Endothelial cell of umbilical vein (primary cell): ENCODE measurements around the gene SIRT5. TPM values are rescaled to one million over a fixed set of nuclear protein-coding genes. Genes with fewer than 3 reads are reported as not detected.
A peak's percentile ranks its signal among the peaks of the same experiment; 100 is the strongest.

ENCODE experiments used
- BruUV-seq: library from RNA; stranded (reverse); fragments of 400-500 nt; replicated peaks from 2 replicates; lab custom pipeline; 2021; lab: Mats Ljungman, UMichigan
- CTCF ChIA-PET: fragments of 300-600, 350-600 bp; sonication (Branson Sonifier 250); formaldehyde crosslinking; loops from one replicate; lab custom pipeline; 2021; ENCODE audit warnings: antibody characterized with exemption, inconsistent platforms; lab: Charles Lee
- POLR2A ChIA-PET: fragments of 300-600, 350-600 bp; sonication (Branson Sonifier 250); formaldehyde crosslinking; loops from one replicate; lab custom pipeline; 2021; ENCODE audit warnings: antibody characterized with exemption, inconsistent platforms; lab: Charles Lee
- DNase-seq: peaks from one replicate; pipeline ENCODE4 v3.0.0-alpha.2; 2011; ENCODE audit warnings: low read depth, low spot score
- FAIRE-seq: peaks from 2 replicates; lab custom pipeline; 2011; peaks lifted over from hg19 to GRCh38; lab: Jason Lieb, UNC
- H2AFZ ChIP-seq: 2 replicates; pipeline ENCODE4 v1.6.0; 2012; ENCODE audit warnings: low read depth, low read length, control low read depth, inconsistent platforms
- H3K27ac ChIP-seq: 2 replicates; pipeline ENCODE4 v1.5.1; 2011; ENCODE audit warnings: low read depth, mild to moderate bottlenecking, control low read depth, low read length, moderate library complexity; ENCODE audit not compliant: insufficient read depth
- H3K27me3 ChIP-seq, 2 experiments: 2 replicates each; pipeline versions ENCODE4 v1.6.0 to v1.6.1; 2011; ENCODE audit warnings: low read length in 2 of 2, mixed read lengths in 1 of 2; ENCODE audit not compliant: control insufficient read depth in 2 of 2, insufficient read depth in 2 of 2
- H3K36me3 ChIP-seq, 2 experiments: 2 replicates in 1 of 2; 3 replicates in 1 of 2; pipeline ENCODE4 v1.5.1; 2011; ENCODE audit warnings: low read length in 2 of 2, mild to moderate bottlenecking in 1 of 2, moderate library complexity in 1 of 2; ENCODE audit not compliant: control insufficient read depth in 2 of 2, insufficient read depth in 2 of 2; ENCODE audit errors: extremely low read depth in 1 of 2
- H3K4me1 ChIP-seq: 3 replicates; pipeline ENCODE4 v1.5.1; 2011; ENCODE audit warnings: mild to moderate bottlenecking, low read length; ENCODE audit not compliant: control insufficient read depth, insufficient read depth; ENCODE audit errors: extremely low read depth
- H3K4me2 ChIP-seq: 2 replicates; pipeline ENCODE4 v1.6.1; 2011; ENCODE audit warnings: low read length, control low read depth, mixed read lengths; ENCODE audit not compliant: insufficient read depth
- H3K4me3 ChIP-seq, 3 experiments: fragments of 200-600 bp in 1 of 3; sonication (generic), shearing (Covaris generic) in 1 of 3; replicated peaks in 1 of 3; 2 replicates each; pipeline ENCODE4 v1.5.1; 2011 to 2016; ENCODE audit warnings: control low read depth in 3 of 3, low read length in 3 of 3, mild to moderate bottlenecking in 2 of 3, inconsistent platforms in 1 of 3, low read depth in 1 of 3, moderate library complexity in 1 of 3; ENCODE audit not compliant: insufficient read depth in 1 of 3
- H3K79me2 ChIP-seq: 2 replicates; pipeline ENCODE4 v1.6.0; 2012; ENCODE audit warnings: low read length, inconsistent platforms; ENCODE audit not compliant: control insufficient read depth, insufficient read depth
- H3K9ac ChIP-seq: replicated peaks from 2 replicates; pipeline ENCODE3; 2011; ENCODE audit warnings: low read length, control low read depth; ENCODE audit not compliant: insufficient read depth; ENCODE audit errors: extremely low read depth
- H3K9me1 ChIP-seq: replicated peaks from 3 replicates; pipeline ENCODE4 v1.6.0; 2011; ENCODE audit warnings: mild to moderate bottlenecking, low read length; ENCODE audit not compliant: control insufficient read depth, insufficient read depth; ENCODE audit errors: extremely low read depth
- H3K9me3 ChIP-seq: replicated peaks from 2 replicates; pipeline ENCODE4 v1.5.1; 2012; ENCODE audit warnings: low read length, inconsistent platforms; ENCODE audit not compliant: control insufficient read depth, insufficient read depth
- H4K20me1 ChIP-seq: replicated peaks from 2 replicates; pipeline ENCODE3; 2011; ENCODE audit warnings: mild to moderate bottlenecking, low read length; ENCODE audit not compliant: control insufficient read depth, insufficient read depth; ENCODE audit errors: extremely low read depth
- CTCF ChIP-seq, 2 donors: IDR thresholded peaks; 1 replicate in 1 of 2; 2 replicates in 1 of 2; pipeline ENCODE4 v1.5.1; 2011; ENCODE audit warnings: low read length in 2 of 2, mild to moderate bottlenecking in 2 of 2, moderate library complexity in 2 of 2, control low read depth in 1 of 2, inconsistent platforms in 1 of 2, low read depth in 1 of 2; ENCODE audit not compliant: insufficient read depth in 1 of 2; ENCODE audit errors: extremely low read depth in 1 of 2
- EZH2 ChIP-seq: IDR thresholded peaks from 2 replicates; pipeline ENCODE4 v1.6.1; 2012; ENCODE audit warnings: borderline replicate concordance, low read depth, mild to moderate bottlenecking, moderate library complexity, low read length, inconsistent platforms; ENCODE audit not compliant: severe bottlenecking
- FOS ChIP-seq: IDR thresholded peaks from 2 replicates; pipeline ENCODE4 v1.6.1; 2011; ENCODE audit warnings: mild to moderate bottlenecking, low read length, moderate library complexity, borderline replicate concordance; ENCODE audit not compliant: insufficient read depth
- GATA2 ChIP-seq: IDR thresholded peaks from 2 replicates; pipeline ENCODE4 v1.7.0; 2011; ENCODE audit warnings: low read depth, mild to moderate bottlenecking, moderate library complexity, mixed read lengths, low read length; ENCODE audit not compliant: insufficient read length, insufficient read depth
- JUN ChIP-seq: IDR thresholded peaks from 2 replicates; pipeline ENCODE4 v1.6.1; 2011; ENCODE audit warnings: borderline replicate concordance, low read depth; ENCODE audit not compliant: insufficient read length, insufficient read depth
- MAX ChIP-seq: IDR thresholded peaks from 2 replicates; pipeline ENCODE4 v1.6.1; 2011; ENCODE audit not compliant: insufficient read depth, insufficient read length
- MYC ChIP-seq: IDR thresholded peaks from one replicate; pipeline ENCODE4 v1.6.1; 2011; ENCODE audit warnings: mild to moderate bottlenecking, low read depth, low read length
- POLR2A ChIP-seq: IDR thresholded peaks from 2 replicates; pipeline ENCODE4 v1.6.1; 2012; ENCODE audit warnings: low read depth, mild to moderate bottlenecking, control low read depth, low read length
- POLR2AphosphoS5 ChIP-seq: IDR thresholded peaks from 2 replicates; pipeline ENCODE4 v1.6.1; 2012; ENCODE audit warnings: low read depth, mild to moderate bottlenecking, control low read depth, low read length, moderate library complexity; ENCODE audit not compliant: insufficient read depth
- dilution Hi-C: fragments of 300-500 bp; cut with MboI; formaldehyde crosslinking; loops from one replicate; pipeline ENCODE4 v1.15.0; 2019; ENCODE audit warnings: low sequenced_read_pairs; ENCODE audit not compliant: extremely low pct_ligation_motif_present
- intact Hi-C: fragments of 100-400 bp; cut with micrococcal nuclease; formaldehyde crosslinking; loops from one replicate; pipeline ENCODE4 v1.10.0; 2022
- polyA plus RNA-seq, 4 experiments: library from polyadenylated mRNA; depleted of rRNA in 3 of 4; stranded (reverse) in 3 of 4; unstranded in 1 of 4; fragments of >200 nt; gene quantifications; 2 replicates each; pipeline versions ENCODE4 v1.2.1 to v1.2.3, GENCODE V29; 2011 to 2012; ENCODE audit warnings: missing spikeins in 1 of 4
- total RNA-seq: library from RNA; stranded (reverse); gene quantifications from 2 replicates; pipeline ENCODE4 v1.2.3, GENCODE V29; 2021

Gene SIRT5
- total and polyA plus RNA-seq, 2 donors (not counting 3 experiments of a cell fraction or from before 2014, with no cell fraction given): 4.7 to 7.2 TPM

GRCh38 chr6:13548500-13549210 is 25.7 kb upstream of the SIRT5 start:
- intact Hi-C loops: no loop called here
- CTCF ChIA-PET: interaction anchor here (1.1 kb wide), 1 partner anchor 11 kb away, joined by 4 read pairs; no protein-coding TSS in a partner anchor

GRCh38 chr6:13550656-13551055 is 23.7 kb upstream of the SIRT5 start:
- Histone ChIP-seq H3K79me2 (no peaks in the 10 kb centered on the region), H2AFZ (no peak overlapping the region), H3K4me3 (no peak overlapping the region), H3K27me3 (no peaks in the 10 kb centered on the region), H3K9me3 (no peaks in the 10 kb centered on the region), H3K9ac (no peak overlapping the region), H3K4me1 (peaks cover 10% of the 10 kb centered on the region), H3K27ac (no peak overlapping the region), H3K36me3 (no peaks in the 10 kb centered on the region), H3K4me2 (no peak overlapping the region), H3K9me1 (no peaks in the 10 kb centered on the region), H4K20me1 (no peaks in the 10 kb centered on the region)
- intact Hi-C loops (no loop called here), dilution Hi-C loops (loop anchor here (25.0 kb wide), 1 partner anchor 213 kb away; the partner anchor contains the start of gene TBC1D7)
- FAIRE-seq (peak; percentile 56), DNase-seq (no peak)
- POLR2A ChIA-PET: no interaction called here
- CTCF ChIA-PET: interaction anchor here (2.0 to 2.2 kb wide), 2 partner anchors 13 to 25 kb away, joined by 8 read pairs; partner anchors contain the start of gene SIRT5
- TF ChIP-seq GATA2: no peak
- no peak for TF ChIP-seq POLR2A
- no peak for TF ChIP-seq EZH2
- TF ChIP-seq MAX: no peak
- TF ChIP-seq JUN: no peak
- no peak for TF ChIP-seq FOS
- TF ChIP-seq MYC: no peak
- no peak for TF ChIP-seq CTCF (IDR thresholded peaks at IDR 0.05; ENCODE audit: extremely low read depth in 1 of 2, insufficient read depth in 1 of 2, low read depth in 1 of 2, low read length in 2 of 2)
- no peak for TF ChIP-seq POLR2AphosphoS5
- BruUV-seq: no TSS peak

More at GRCh38 chr6:13548500-13549210, 25.7 kb upstream of the SIRT5 start:
- no peak overlapping the region for H3K4me2 ChIP-seq
- no peak for TF ChIP-seq EZH2
- no peak for TF ChIP-seq JUN
- no peak for TF ChIP-seq MYC
- TF ChIP-seq POLR2A: no peak
- BruUV-seq: no TSS peak
- no peak overlapping the region for H2AFZ ChIP-seq
- no peaks in the 10 kb centered on the region for H3K4me1 ChIP-seq
- POLR2A ChIA-PET: no interaction called here
- no peaks in the 10 kb centered on the region for H4K20me1 ChIP-seq
- H3K27ac ChIP-seq: no peak overlapping the region
- DNase-seq (no peak), FAIRE-seq (no peak)
- no peaks in the 10 kb centered on the region for H3K9me3 ChIP-seq
- H3K79me2 ChIP-seq: no peaks in the 10 kb centered on the region
- no peak overlapping the region for H3K9ac ChIP-seq
- dilution Hi-C loops: no loop called here
- H3K4me3 ChIP-seq: no peak overlapping the region
- no peaks in the 10 kb centered on the region for H3K27me3 ChIP-seq
- no peaks in the 10 kb centered on the region for H3K9me1 ChIP-seq
- H3K36me3 ChIP-seq: no peaks in the 10 kb centered on the region
